ENCODE measurements around the gene SDK1. TPM values are rescaled to one million over a fixed set of nuclear protein-coding genes. Genes with fewer than 3 reads are reported as not detected.

The SDK1 gene
- polyA plus RNA-seq, 2 of the 4 experiments (the other 2 are of a cell fraction) = 0.12 to 0.28 TPM

GRCh38 chr7:4222676-4223075 is 921.6 kb downstream of the SDK1 start:
- FAIRE-seq = no peak
- 60% methylated on average over 5 of the region's 5 CpGs for WGBS (ENCODE audit: missing lambda C conversion rate)
- ATAC-seq = no peak

GRCh38 chr7:4225361-4225771 is 924.3 kb downstream of the SDK1 start:
- Histone ChIP-seq H3K4me1 (no peaks in the 10 kb centered on the region), H3K4me2 (no peak overlapping the region), H3K9me3 (no peaks in the 10 kb centered on the region), H3K27ac (no peak overlapping the region), H3K4me3 (no peak overlapping the region)
- no peak for TF ChIP-seq HES2 (IDR thresholded peaks at IDR 0.05)
- TF ChIP-seq CTCF (IDR thresholded peaks at IDR 0.05) = no peak
- no peak for TF ChIP-seq SREBF2 (IDR thresholded peaks at IDR 0.05)
- no peak for TF ChIP-seq USF2 (IDR thresholded peaks at IDR 0.05)
- no peak for TF ChIP-seq FOSB (CRISPR knock-in tag; IDR thresholded peaks at IDR 0.05)
- no peak for TF ChIP-seq MAZ (IDR thresholded peaks at IDR 0.05; ENCODE audit: borderline replicate concordance, low read depth, low read length)
- TF ChIP-seq GATA3 (IDR thresholded peaks at IDR 0.05; ENCODE audit: borderline replicate concordance) = no peak
- no peak for TF ChIP-seq CHD4 (IDR thresholded peaks at IDR 0.05; ENCODE audit: borderline replicate concordance)
- TF ChIP-seq HOXA7 (CRISPR knock-in tag; IDR thresholded peaks at IDR 0.05) = no peak
- TF ChIP-seq CHD2 (IDR thresholded peaks at IDR 0.05; ENCODE audit: low read length, partially characterized antibody) = no peak
- no peak for TF ChIP-seq MAX (IDR thresholded peaks at IDR 0.05)
- TF ChIP-seq NFE2L2 (conservative IDR thresholded peaks at IDR 0.05; ENCODE audit: low read length) = no peak
- ATAC-seq = no peak
- no peak for FAIRE-seq
- ChIA-PET POLR2A (no interaction called here), CTCF (no interaction called here)
- 72% methylated on average over 18 of the region's 18 CpGs for WGBS (ENCODE audit: missing lambda C conversion rate)
- no peak for DNase-seq (ENCODE audit: low read depth in 1 of 2, low spot score in 1 of 2)

More at GRCh38 chr7:4222676-4223075, 921.6 kb downstream of the SDK1 start:
- Histone ChIP-seq H3K9me3 (no peaks in the 10 kb centered on the region), H3K4me3 (no peak overlapping the region), H3K4me2 (no peak overlapping the region), H3K4me1 (no peaks in the 10 kb centered on the region), H3K27ac (no peak overlapping the region)
- no peak for DNase-seq (ENCODE audit: low read depth in 1 of 2, low spot score in 1 of 2)
- POLR2A ChIA-PET = no interaction called here
- no peak for TF ChIP-seq HOXA7 (CRISPR knock-in tag; IDR thresholded peaks at IDR 0.05)
- TF ChIP-seq RCOR1 (IDR thresholded peaks at IDR 0.05; ENCODE audit: low read depth, low read length) = no peak
- CTCF ChIA-PET = no interaction called here

- CTCF ChIA-PET = interaction anchor here (0.7 kb wide), 1 partner anchor 9 kb away, joined by 5 read pairs; no protein-coding TSS in a partner anchor
- Histone ChIP-seq H3K4me3 (no peak overlapping the region), H3K4me1 (no peaks in the 10 kb centered on the region), H3K9me3 (no peaks in the 10 kb centered on the region), H3K27ac (no peak overlapping the region), H3K4me2 (no peak overlapping the region)
- no peak for DNase-seq (ENCODE audit: low read depth in 1 of 2, low spot score in 1 of 2)
- 49% methylated on average over 20 of the region's 21 CpGs for WGBS (ENCODE audit: missing lambda C conversion rate)
- no peak for ATAC-seq
- TF ChIP-seq MAX (IDR thresholded peaks at IDR 0.05) = no peak
- no peak for TF ChIP-seq CBX2 (IDR thresholded peaks at IDR 0.05; ENCODE audit: borderline replicate concordance, low read depth)
- no peak for TF ChIP-seq JUNB (IDR thresholded peaks at IDR 0.05)
- no peak for TF ChIP-seq CHD2 (IDR thresholded peaks at IDR 0.05; ENCODE audit: low read length, partially characterized antibody)
- TF ChIP-seq E2F6 (IDR thresholded peaks at IDR 0.05; ENCODE audit: borderline replicate concordance, low read depth) = no peak
- TF ChIP-seq NPAS2 (CRISPR knock-in tag; IDR thresholded peaks at IDR 0.05; ENCODE audit: borderline replicate concordance) = no peak
- TF ChIP-seq HOXB13 (CRISPR knock-in tag; IDR thresholded peaks at IDR 0.05; ENCODE audit: low read depth) = no peak
- TF ChIP-seq HDAC2 (IDR thresholded peaks at IDR 0.05) = no peak
- no peak for TF ChIP-seq HOXB5 (CRISPR knock-in tag; IDR thresholded peaks at IDR 0.05)
- no peak for TF ChIP-seq HOXA7 (CRISPR knock-in tag; IDR thresholded peaks at IDR 0.05)
- TF ChIP-seq PHF8 (IDR thresholded peaks at IDR 0.05; ENCODE audit: borderline replicate concordance, low read depth) = no peak
- no peak for TF ChIP-seq HES2 (IDR thresholded peaks at IDR 0.05)
- TF ChIP-seq MAFK (IDR thresholded peaks at IDR 0.05; ENCODE audit: partially characterized antibody) = no peak
- TF ChIP-seq BHLHE40 (IDR thresholded peaks at IDR 0.05; ENCODE audit: low read depth, low read length) = no peak
- TF ChIP-seq ZSCAN20 (CRISPR knock-in tag; IDR thresholded peaks at IDR 0.05) = no peak
- TF ChIP-seq KDM1A (IDR thresholded peaks at IDR 0.05; ENCODE audit: low read depth) = no peak
- no peak for TF ChIP-seq CHD4 (IDR thresholded peaks at IDR 0.05; ENCODE audit: borderline replicate concordance)
- no peak for TF ChIP-seq HEYL (CRISPR knock-in tag; IDR thresholded peaks at IDR 0.05)
- POLR2A ChIA-PET = no interaction called here
- FAIRE-seq = no peak
Observed at GRCh38 chr7:4225881-4226523, 925.0 kb downstream of the SDK1 start.

Measured in A549 (cell line).